Activated naive CD8-positive, alpha-beta T cell treated with anti-CD3 and anti-CD28 coated beads, Interleukin-2, amount 50 U/mL, for 24 hours (primary cell): Measurements from ENCODE around the gene CTBP2.
A peak's percentile ranks its signal among the peaks of the same experiment; 100 is the strongest.

Experiments
- ATAC-seq: fragments of 150-1000 bp; cut with Tn5 transposase; one replicate; pipeline ENCODE4 v1.10.0; 2021
- DNase-seq: peaks from one replicate; pipeline ENCODE4 v3.0.0; 2021
- H3K27ac Mint-ChIP-seq: one replicate; pipeline ENCODE4 v1.8.0; 2021; ENCODE audit warnings: mild to moderate bottlenecking, mixed read lengths
- H3K27me3 Mint-ChIP-seq: one replicate; pipeline ENCODE4 v1.8.0; 2021; ENCODE audit warnings: mixed read lengths
- H3K36me3 Mint-ChIP-seq: one replicate; pipeline ENCODE4 v1.8.0; 2021; ENCODE audit warnings: low read depth, mixed read lengths
- H3K4me1 Mint-ChIP-seq: one replicate; pipeline ENCODE4 v1.8.0; 2021; ENCODE audit warnings: mixed read lengths
- H3K4me3 Mint-ChIP-seq: one replicate; pipeline ENCODE4 v1.8.0; 2021; ENCODE audit warnings: mild to moderate bottlenecking, moderate library complexity, mixed read lengths
- H3K9me3 Mint-ChIP-seq: one replicate; pipeline ENCODE4 v1.8.0; 2021; ENCODE audit warnings: mixed read lengths

Gene CTBP2

GRCh38 chr10:124946945-124947344 is 213.4 kb downstream of the CTBP2 start:
- Mint-ChIP-seq H3K9me3 (no peaks in the 10 kb centered on the region), H3K4me1 (peaks cover 44% of the 10 kb centered on the region), H3K4me3 (no peak overlapping the region), H3K27me3 (no peaks in the 10 kb centered on the region), H3K36me3 (peaks cover 29% of the 10 kb centered on the region), H3K27ac (no peak overlapping the region)
- ATAC-seq (no peak), DNase-seq (no peak)

DNA sequence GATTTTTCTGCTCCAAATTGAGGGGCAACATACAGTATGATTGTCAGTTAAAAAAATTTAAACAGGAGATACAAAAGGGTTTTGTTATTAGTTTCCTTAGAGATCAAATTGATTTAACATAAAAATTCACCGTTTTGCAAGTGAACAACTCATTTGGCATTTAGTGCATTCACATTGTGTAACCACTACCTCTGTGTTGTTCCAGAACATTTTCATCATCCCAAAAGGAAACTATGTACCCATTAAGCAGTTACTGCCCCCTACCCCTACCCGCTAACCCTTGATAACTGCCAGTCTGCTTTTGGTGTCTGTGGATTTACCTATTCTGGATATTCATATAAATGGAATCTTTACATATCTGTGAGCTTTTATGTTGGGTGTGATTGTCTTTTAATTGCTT is 215.4 kb downstream of the CTBP2 start:
- no peak for DNase-seq
- ATAC-seq: no peak
- Mint-ChIP-seq H3K9me3 (no peaks in the 10 kb centered on the region), H3K4me1 (peaks cover 52% of the 10 kb centered on the region), H3K27me3 (no peaks in the 10 kb centered on the region), H3K4me3 (no peak overlapping the region), H3K27ac (no peak overlapping the region), H3K36me3 (peaks cover 29% of the 10 kb centered on the region)

DNA sequence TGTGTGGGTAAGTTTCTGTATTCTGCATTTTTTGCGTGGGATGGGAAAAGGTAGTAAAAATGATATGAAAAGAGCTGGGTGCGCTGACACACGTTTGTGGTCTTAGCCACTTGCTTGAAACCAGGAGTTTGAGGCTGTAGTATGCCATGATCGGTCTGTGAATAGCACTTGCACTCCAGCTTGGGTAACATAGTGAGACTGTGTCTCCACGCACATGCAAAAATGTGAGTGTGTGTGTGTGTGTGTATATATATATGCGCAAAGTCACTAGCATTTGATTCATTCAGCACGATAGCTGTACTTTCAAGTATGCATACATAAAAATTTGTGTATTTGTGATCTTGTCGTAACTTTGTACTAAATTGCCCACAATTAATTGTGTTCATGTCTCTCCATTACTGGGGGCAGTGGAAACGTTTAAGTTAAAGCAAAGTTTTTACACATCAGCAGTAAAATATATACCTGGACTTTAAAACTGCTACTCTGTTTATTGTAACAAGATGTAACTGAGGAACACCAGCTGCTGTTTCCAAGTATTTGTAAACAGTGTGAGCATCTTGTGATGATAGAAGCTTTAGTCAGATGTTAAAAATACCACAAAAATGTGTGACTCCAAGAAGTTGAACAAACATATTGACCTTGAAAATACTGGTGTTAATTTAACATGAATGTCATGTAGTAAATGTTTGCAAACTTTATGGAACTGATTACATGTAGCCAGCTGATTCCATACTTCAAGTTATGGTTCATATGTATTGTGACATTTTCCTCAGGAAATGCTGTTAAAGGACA is 216.9 kb downstream of the CTBP2 start:
- no peak overlapping the region for H3K27ac Mint-ChIP-seq
- H3K9me3 Mint-ChIP-seq: no peaks in the 10 kb centered on the region
- peaks cover 24% of the 10 kb centered on the region for H3K36me3 Mint-ChIP-seq
- H3K27me3 Mint-ChIP-seq: no peaks in the 10 kb centered on the region
- no peak for DNase-seq
- H3K4me3 Mint-ChIP-seq: no peak overlapping the region
- no peak for ATAC-seq
- peaks cover 52% of the 10 kb centered on the region for H3K4me1 Mint-ChIP-seq

- DNase-seq (no peak), ATAC-seq (no peak)
- Mint-ChIP-seq H3K36me3 (peaks cover 17% of the 10 kb centered on the region), H3K27ac (no peak overlapping the region), H3K4me1 (peaks cover 52% of the 10 kb centered on the region), H3K9me3 (no peaks in the 10 kb centered on the region), H3K27me3 (no peaks in the 10 kb centered on the region), H3K4me3 (no peak overlapping the region)
Observed at GRCh38 chr10:124942317-124943169, 217.8 kb downstream of the CTBP2 start.

DNA sequence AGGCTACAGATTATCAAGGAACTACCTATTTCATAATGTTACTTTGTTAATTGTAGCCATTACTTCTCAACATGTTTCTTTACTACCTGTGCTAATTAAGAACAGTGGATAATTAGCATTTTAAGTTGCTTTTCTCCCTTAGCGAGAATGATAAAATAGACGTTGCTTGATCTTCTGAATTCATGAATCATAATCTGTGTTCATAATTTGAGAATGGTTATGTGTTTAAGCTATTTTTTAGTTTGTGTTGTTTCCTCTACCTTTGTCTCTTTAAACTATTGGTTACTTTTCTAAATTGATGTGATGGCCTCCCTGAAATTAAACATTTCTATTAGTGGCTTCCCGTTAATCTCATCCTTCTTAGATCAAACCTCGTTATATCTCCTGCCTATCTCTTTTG is 218.5 kb downstream of the CTBP2 start, which contains the start of gene ZRANB1:
ZRANB1 (plus strand) TSS at position 301 of the 400 bp plus-strand sequence. CDS start 371 bp downstream, outside the sequence.
- ATAC-seq (no peak), DNase-seq (no peak)
- Mint-ChIP-seq H3K9me3 (no peaks in the 10 kb centered on the region), H3K4me1 (peaks cover 51% of the 10 kb centered on the region), H3K27ac (no peak within 1 kb of the TSS), H3K27me3 (no peaks in the 10 kb centered on the region), H3K4me3 (no peak within 1 kb of the TSS), H3K36me3 (peaks cover 16% of the 10 kb centered on the region)

- DNase-seq (no peak), ATAC-seq (no peak)
- Mint-ChIP-seq H3K9me3 (no peaks in the 10 kb centered on the region), H3K4me3 (no peak overlapping the region), H3K27ac (no peak overlapping the region), H3K36me3 (peaks cover 7% of the 10 kb centered on the region), H3K4me1 (peaks cover 51% of the 10 kb centered on the region), H3K27me3 (no peaks in the 10 kb centered on the region)
Observed at GRCh38 chr10:124939290-124939689, 221.1 kb downstream of the CTBP2 start.

DNA sequence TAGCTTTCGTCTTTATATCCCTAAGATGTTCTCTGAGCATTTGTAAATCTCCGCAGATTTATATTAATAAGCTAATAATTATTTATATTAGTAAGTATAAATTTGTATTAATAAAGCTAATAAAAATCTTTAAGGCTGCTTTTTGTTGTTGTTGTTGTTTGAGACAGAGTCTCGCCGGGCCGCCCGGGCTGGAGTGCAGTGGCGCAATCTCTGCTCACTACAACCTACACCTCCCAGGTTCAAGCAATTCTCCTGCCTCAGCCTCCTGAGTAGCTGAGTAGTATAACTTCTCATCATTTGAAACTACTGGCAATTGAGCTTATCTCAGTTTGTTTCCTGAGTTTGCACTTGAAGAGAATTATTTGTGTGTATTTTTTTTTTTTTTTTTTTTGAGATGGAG is 223.6 kb downstream of the CTBP2 start:
- DNase-seq: no peak
- Mint-ChIP-seq H3K4me3 (no peak overlapping the region), H3K27ac (no peak overlapping the region), H3K4me1 (peaks cover 37% of the 10 kb centered on the region), H3K9me3 (peaks cover 2% of the 10 kb centered on the region), H3K27me3 (no peaks in the 10 kb centered on the region), H3K36me3 (peaks cover 11% of the 10 kb centered on the region)
- no peak for ATAC-seq

DNA sequence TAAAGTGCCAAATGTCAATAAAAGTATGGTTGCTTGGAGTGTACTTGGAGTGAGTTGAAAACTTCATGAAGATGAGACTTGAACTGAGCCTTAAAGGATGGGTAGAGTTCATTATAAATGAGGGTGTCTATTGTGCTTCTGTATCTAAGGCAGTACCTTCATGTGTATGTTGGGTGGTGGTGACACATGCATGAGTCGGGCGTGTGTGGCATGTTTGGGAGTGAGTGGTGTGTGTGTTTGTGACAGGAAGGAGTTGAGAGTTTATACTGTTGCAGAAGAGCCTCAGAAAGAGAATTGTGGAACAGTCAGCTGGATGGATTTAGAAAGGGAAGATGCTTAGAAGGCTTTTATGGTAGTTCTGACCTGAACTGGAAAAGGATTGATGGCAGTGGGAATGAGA is 224.4 kb downstream of the CTBP2 start:
- peaks cover 15% of the 10 kb centered on the region for H3K36me3 Mint-ChIP-seq
- H3K4me3 Mint-ChIP-seq: no peak overlapping the region
- peak; percentile 91 for ATAC-seq
- peaks cover 4% of the 10 kb centered on the region for H3K9me3 Mint-ChIP-seq
- no peak for DNase-seq
- H3K4me1 Mint-ChIP-seq: peaks cover 34% of the 10 kb centered on the region
- no peaks in the 10 kb centered on the region for H3K27me3 Mint-ChIP-seq
- H3K27ac Mint-ChIP-seq: peak overlapping the region; percentile 40
